Brain microvascular endothelial cell (primary cell): ENCODE results near the gene OR5B12.
"Not testable (repeated sequence)": the region's sequence is repeated elsewhere in the genome, so short reads cannot be mapped to it uniquely, and the experiment has no call there.

ENCODE experiments used
- DNase-seq: peaks from one replicate; pipeline ENCODE4 v3.0.0-alpha.2; 2020
- H3K27ac ChIP-seq: fragments of 250-450 bp; sonication (Bioruptor Pico); 2 replicates; pipeline ENCODE4 v1.5.1; 2020; ENCODE audit warnings: mild to moderate bottlenecking, moderate library complexity
- H3K27me3 ChIP-seq: fragments of 250-450 bp; sonication (Bioruptor Pico); replicated peaks from 2 replicates; pipeline ENCODE4 v1.5.1; 2020; ENCODE audit warnings: mild to moderate bottlenecking
- H3K36me3 ChIP-seq: fragments of 250-450 bp; sonication (Bioruptor Pico); replicated peaks from 2 replicates; pipeline ENCODE4 v1.5.1; 2020; ENCODE audit warnings: mild to moderate bottlenecking
- H3K4me3 ChIP-seq: 2 replicates; pipeline ENCODE4 v1.5.1; 2011; ENCODE audit warnings: low read depth, mild to moderate bottlenecking, control low read depth, low read length, moderate library complexity
- in situ Hi-C: cut with HindIII; loops from 2 replicates; pipeline ENCODE4 v1.10.0; 2017; ENCODE audit warnings: low sequenced_read_pairs, low pct_ligation_motif_present
- TF ChIP-seq, protein P1 (sequence below): IDR thresholded peaks from 2 replicates; pipeline ENCODE4 v1.5.1; 2011; ENCODE audit warnings: low read depth, mild to moderate bottlenecking, moderate library complexity, low read length, control low read depth, inconsistent platforms; ENCODE audit errors: missing control alignments

The OR5B12 gene

DNA sequence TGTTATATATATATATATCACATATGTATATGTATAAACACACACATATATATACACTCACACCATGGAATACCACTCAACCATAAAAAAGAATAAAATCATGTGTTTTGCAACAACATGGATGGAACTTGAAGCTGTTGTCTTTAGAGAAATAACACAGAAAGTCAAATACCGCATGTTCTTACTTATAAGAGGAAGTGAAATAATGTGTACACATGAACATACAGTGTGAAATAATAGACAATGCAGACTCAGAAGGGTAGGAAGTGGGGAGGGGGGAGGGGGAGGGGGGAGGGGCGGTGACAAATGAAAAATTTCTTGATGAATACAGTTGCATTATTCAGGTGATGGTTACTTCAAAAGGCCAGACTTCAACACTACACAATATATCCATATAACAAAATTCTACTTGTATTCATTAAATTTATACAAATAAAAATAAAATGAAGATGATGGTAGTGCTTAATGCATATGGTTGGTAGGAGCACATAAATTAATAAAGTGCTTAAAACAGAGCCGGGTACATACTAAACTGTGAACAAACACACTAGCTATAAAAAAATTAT, 8.3 kb downstream of the OR5B12 start:
- TF ChIP-seq, protein P1, sequence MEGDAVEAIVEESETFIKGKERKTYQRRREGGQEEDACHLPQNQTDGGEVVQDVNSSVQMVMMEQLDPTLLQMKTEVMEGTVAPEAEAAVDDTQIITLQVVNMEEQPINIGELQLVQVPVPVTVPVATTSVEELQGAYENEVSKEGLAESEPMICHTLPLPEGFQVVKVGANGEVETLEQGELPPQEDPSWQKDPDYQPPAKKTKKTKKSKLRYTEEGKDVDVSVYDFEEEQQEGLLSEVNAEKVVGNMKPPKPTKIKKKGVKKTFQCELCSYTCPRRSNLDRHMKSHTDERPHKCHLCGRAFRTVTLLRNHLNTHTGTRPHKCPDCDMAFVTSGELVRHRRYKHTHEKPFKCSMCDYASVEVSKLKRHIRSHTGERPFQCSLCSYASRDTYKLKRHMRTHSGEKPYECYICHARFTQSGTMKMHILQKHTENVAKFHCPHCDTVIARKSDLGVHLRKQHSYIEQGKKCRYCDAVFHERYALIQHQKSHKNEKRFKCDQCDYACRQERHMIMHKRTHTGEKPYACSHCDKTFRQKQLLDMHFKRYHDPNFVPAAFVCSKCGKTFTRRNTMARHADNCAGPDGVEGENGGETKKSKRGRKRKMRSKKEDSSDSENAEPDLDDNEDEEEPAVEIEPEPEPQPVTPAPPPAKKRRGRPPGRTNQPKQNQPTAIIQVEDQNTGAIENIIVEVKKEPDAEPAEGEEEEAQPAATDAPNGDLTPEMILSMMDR = no peak
- Histone ChIP-seq H3K27me3 (no peaks in the 10 kb centered on the region), H3K27ac (no peak overlapping the region), H3K4me3 (no peak overlapping the region), H3K36me3 (no peaks in the 10 kb centered on the region)
- in situ Hi-C loops = no loop called here
- no peak for DNase-seq

DNA sequence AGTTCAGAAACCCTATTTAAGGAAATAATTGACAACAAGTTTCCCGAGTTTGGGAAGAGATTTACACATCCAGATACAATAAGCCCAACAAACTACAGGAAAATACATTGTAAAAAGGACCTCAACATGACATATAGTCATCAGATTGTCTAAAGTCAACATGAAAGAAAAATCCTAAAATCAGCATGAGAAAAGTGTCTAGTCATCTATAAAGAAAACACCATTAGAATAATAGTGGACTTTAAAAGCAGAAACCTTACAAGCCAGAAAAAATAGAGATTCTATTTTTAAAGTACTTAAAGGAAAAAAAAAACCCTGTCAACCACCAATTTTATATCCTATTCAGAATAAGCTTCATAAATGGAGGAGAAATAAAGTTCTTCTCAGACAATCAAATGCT, 12.8 kb downstream of the OR5B12 start:
- Histone ChIP-seq H3K4me3 (no peak overlapping the region), H3K27me3 (no peaks in the 10 kb centered on the region), H3K36me3 (no peaks in the 10 kb centered on the region), H3K27ac (no peak overlapping the region)
- TF ChIP-seq, protein P1 = no peak
- in situ Hi-C loops = no loop called here
- no peak for DNase-seq

DNA sequence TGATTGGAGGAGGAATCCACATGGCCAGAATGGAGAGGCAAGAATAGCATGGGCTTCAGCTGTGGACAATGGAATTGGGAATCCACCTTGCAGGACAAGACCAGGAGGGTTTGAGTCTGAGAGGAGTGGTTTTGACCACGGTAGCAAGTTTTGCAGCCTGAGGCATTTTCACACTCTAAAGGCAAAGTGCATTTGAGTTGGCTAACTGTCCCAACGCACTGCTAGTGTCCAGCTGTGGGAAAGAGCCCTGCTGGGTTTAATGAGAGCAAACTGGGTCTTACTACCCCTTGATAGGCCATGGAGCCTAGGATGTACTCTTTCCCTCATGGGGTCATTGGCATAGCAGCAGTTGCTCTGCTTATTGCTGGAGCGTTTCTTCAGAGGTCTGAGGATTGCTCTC, 14.0 kb downstream of the OR5B12 start, which contains the start of gene OR5B2:
Gene OR5B2 (minus strand): TSS at position 101 of the 400 bp plus-strand sequence. CDS start 4,860 bp downstream, outside the sequence.
- no peaks in the 10 kb centered on the region for H3K36me3 ChIP-seq
- TF ChIP-seq, protein P1 = no peak
- H3K4me3 ChIP-seq = no peak within 1 kb of the TSS
- in situ Hi-C loops = no loop called here
- no peaks in the 10 kb centered on the region for H3K27me3 ChIP-seq
- no peak for DNase-seq
- no peak within 1 kb of the TSS for H3K27ac ChIP-seq

DNA sequence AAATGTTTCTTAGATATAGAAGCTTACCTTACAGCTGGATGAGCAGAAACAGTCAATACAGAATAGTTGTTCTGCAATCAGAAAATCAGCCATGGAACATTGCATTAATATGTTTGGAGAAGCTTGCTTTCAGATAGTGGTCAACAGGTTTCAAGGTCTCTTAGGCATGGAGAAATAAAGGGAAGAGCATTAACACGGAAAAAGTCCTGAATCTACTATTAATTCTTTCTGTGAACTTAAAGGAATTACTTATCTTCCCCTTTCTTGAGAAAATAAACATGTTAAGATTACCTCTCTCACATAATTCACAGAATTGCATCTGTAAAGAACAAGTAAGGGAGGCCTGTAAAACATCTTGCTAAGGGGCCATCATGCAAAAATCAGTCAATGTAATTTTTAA, 35.3 kb downstream of the OR5B12 start, which contains the start of gene OR5B3:
Gene OR5B3 (minus strand): TSS at position 101 of the 400 bp plus-strand sequence. CDS start 3,465 bp downstream, outside the sequence.
- DNase-seq = no peak
- Histone ChIP-seq H3K27ac (no peak within 1 kb of the TSS), H3K27me3 (no peaks in the 10 kb centered on the region), H3K4me3 (no peak within 1 kb of the TSS), H3K36me3 (no peaks in the 10 kb centered on the region)
- in situ Hi-C loops = no loop called here
- TF ChIP-seq, protein P1 = no peak

DNA sequence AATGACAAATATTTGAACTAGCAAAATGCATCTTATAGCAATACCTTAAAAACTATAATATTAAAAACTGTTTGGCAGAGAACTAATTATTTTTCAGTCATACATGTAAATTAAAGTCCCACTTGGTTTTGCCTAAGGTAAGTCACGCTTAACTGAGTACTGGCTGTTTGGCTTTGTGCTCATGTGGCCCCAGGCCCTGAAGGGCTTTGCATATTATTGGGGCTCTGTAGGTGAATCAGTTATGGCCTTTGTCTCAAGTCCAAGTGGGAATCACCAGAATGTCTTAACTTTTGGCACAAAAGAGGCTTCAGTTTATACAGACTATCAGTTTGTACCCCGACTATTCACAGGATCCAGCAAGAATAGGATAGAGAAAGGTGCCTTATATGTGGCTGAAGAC, 42.4 kb downstream of the OR5B12 start:
- DNase-seq, H3K27me3 ChIP-seq, H3K27ac ChIP-seq, H3K4me3 ChIP-seq, H3K36me3 ChIP-seq, in situ Hi-C loops: not testable (repeated sequence)

DNA sequence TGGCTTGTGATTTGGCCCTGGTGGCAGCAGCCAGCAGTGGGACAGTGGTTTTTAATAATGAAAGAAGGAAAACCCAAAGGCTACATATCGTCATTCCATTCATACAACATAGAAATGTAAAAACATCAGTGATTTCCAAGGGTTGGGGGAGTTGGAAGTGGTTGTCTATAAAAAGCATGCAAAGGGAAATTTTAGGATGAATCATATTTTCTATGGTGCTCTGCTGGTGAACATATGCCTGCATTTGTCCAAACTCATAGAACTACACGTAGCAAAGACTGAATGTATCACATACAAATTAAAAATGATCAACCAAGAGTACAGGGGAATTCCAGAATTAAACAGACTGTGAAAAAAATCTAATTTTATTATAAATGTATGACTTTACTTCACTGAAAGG, 46.5 kb downstream of the OR5B12 start:
- Histone ChIP-seq H3K36me3 (no peaks in the 10 kb centered on the region), H3K4me3 (no peak overlapping the region), H3K27me3 (no peaks in the 10 kb centered on the region), H3K27ac (peak overlapping the region; percentile 19)
- peak; percentile 11 for DNase-seq
- in situ Hi-C loops = no loop called here
- TF ChIP-seq, protein P1 = no peak
